ENCODE results near the gene CHKA. TPM values are rescaled to one million over a fixed set of nuclear protein-coding genes. Genes with fewer than 3 reads are reported as not detected.

CHKA gene
- total and polyA plus RNA-seq, 2 of the 8 experiments (the other 6 are each of a cell fraction or from before 2014, with no cell fraction given): 61.2 to 86.6 TPM

DNA sequence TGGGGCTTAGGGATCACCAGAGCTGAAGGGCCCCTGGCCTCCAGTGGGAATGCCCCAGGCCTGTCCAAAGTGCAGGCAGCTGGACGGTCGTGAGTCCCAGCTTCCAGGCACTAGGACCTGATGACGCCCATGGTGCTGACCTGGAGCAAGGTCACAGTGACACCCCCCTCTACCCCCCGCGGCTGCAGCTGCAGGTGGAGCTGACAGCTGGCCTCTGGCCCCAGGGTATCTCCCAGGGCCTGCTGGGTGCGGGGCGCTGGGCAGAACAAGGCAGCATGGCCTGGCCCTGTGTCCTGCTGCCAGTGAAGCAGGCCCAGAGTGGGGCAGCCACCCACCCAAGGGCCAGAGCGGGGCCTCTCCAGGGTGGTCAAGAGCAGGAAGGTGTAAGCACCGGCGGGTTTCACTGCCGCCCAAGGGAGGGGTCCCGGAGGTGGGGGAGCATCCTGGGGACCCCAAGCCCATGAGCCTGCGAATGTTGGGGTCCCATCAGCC, 82.9 kb downstream of the CHKA start:
- H3K56ac ChIP-seq (replicated peaks; ENCODE audit: insufficient read length, low read depth, low read length): peak overlapping the region; percentile 59
- H2BK5ac ChIP-seq (ENCODE audit: low read depth, low read length): peak overlapping the region; percentile 71; the same call in 1 of the 2 replicates
- no peaks in the 10 kb centered on the region for H3K79me2 ChIP-seq (ENCODE audit: control insufficient read depth in 1 of 2, insufficient read depth in 2 of 2, low read length in 2 of 2)
- H3K4me2 ChIP-seq (ENCODE audit: insufficient read depth in 1 of 2, low read depth in 2 of 2, low read length in 2 of 2): peak overlapping the region; percentile 26 to 77; a peak in 3 of 4 replicates
- H3K79me1 ChIP-seq (ENCODE audit: low read depth, low read length): no peaks in the 10 kb centered on the region; the same call in 1 of the 2 replicates
- H2AK5ac ChIP-seq (ENCODE audit: low read depth, low read length): peak overlapping the region; percentile 60; the same call in 1 of the 2 replicates
- H4K5ac ChIP-seq (ENCODE audit: insufficient read length, low read depth, low read length): peak overlapping the region; percentile 59
- 54% methylated on average over 13 of the region's 13 CpGs; no CpG with 5 or more reads in 1 of the 2 experiments for WGBS, 2 experiments (ENCODE audit: extremely low coverage in 1 of 2, insufficient coverage in 1 of 2, insufficient read length in 1 of 2, insufficient replicate concordance in 2 of 2, low coverage in 1 of 2, low lambda C conversion rate in 2 of 2, missing lambda C conversion rate in 1 of 2)
- TF ChIP-seq SP2 (IDR thresholded peaks at IDR 0.05; ENCODE audit: low read length): no peak
- TF ChIP-seq EP300 (IDR thresholded peaks at IDR 0.05; ENCODE audit: borderline replicate concordance in 1 of 2, low read depth in 2 of 2, low read length in 2 of 2): no peak
- TF ChIP-seq TAF7 (optimal IDR thresholded peaks at IDR 0.05; ENCODE audit: borderline replicate concordance, low read depth, low read length): no peak
- peak overlapping the region; percentile 33; the same call in 1 of the 2 replicates for H2BK12ac ChIP-seq (ENCODE audit: low read depth, low read length)
- H3K4ac ChIP-seq (replicated peaks; ENCODE audit: insufficient read length, low read depth, low read length): peak overlapping the region; percentile 94
- H3K23ac ChIP-seq (ENCODE audit: insufficient read length): no peak overlapping the region
- peaks cover 0 to 2% of the 10 kb centered on the region in 2 experiments for H4K20me1 ChIP-seq (replicated peaks in 1 of 2; ENCODE audit: control insufficient read depth in 1 of 2, insufficient read depth in 2 of 2, low read length in 2 of 2)
- peak overlapping the region; percentile 90 for H4K8ac ChIP-seq (ENCODE audit: extremely low read depth, insufficient read depth, low read length)
- no peak overlapping the region for H3K14ac ChIP-seq (ENCODE audit: insufficient read length)
- H2BK15ac ChIP-seq (ENCODE audit: low read length): peak overlapping the region; percentile 81; the same call in 1 of the 2 replicates
- H2BK20ac ChIP-seq (ENCODE audit: low read length): 0 out of 2 replicates have a peak overlapping the region, but pooled peaks have one; percentile 61
- H3K27ac ChIP-seq (ENCODE audit: low read depth, low read length): no peak overlapping the region
- H4K91ac ChIP-seq (replicated peaks; ENCODE audit: insufficient read length, low read length): peak overlapping the region; percentile 88
- no peak for FAIRE-seq
- no peaks in the 10 kb centered on the region; the same call in 1 of the 2 replicates for H3K23me2 ChIP-seq (ENCODE audit: low read depth, low read length)
- H3K9me3 ChIP-seq (ENCODE audit: insufficient read depth in 2 of 2, low read depth in 1 of 2, low read length in 1 of 2): no peaks in the 10 kb centered on the region
- H3K36me3 ChIP-seq (ENCODE audit: control insufficient read depth in 2 of 4, insufficient read depth in 4 of 4, low read length in 3 of 4): peaks cover 2 to 11% (median 8%) of the 10 kb centered on the region in 4 experiments; a peak in 7 of 8 replicates
- H3K4me3 ChIP-seq (ENCODE audit: extremely low read depth in 1 of 4, insufficient read depth in 2 of 4, low read depth in 3 of 4, low read length in 4 of 4): peak overlapping the region; percentile 22 to 66 (median 42); a peak in 4 of 8 replicates
- peak overlapping the region; percentile 97 for H3K18ac ChIP-seq (ENCODE audit: extremely low read depth, low read length)
- ChIA-PET CTCF (ENCODE audit: partially characterized antibody) (interaction anchor here (1.6 to 2.3 kb wide), 3 partner anchors 13 to 30 kb away, joined by 3 to 6 read pairs (median 4); no protein-coding TSS in a partner anchor), POLR2A (ENCODE audit: partially characterized antibody) (interaction anchor here (0.9 to 16.6 kb wide), 14 partner anchors 8 to 170 kb away, joined by 3 to 183 read pairs (median 4); partner anchors contain the start of gene CHKA)
- H3K4me1 ChIP-seq (replicated peaks in 1 of 4; ENCODE audit: control insufficient read depth in 3 of 4, insufficient read depth in 4 of 4, low read length in 3 of 4): peaks cover 4 to 25% (median 20%) of the 10 kb centered on the region in 4 experiments
- H3K9ac ChIP-seq (replicated peaks in 1 of 4; ENCODE audit: extremely low read depth in 1 of 4, low read depth in 3 of 4, low read length in 3 of 4): peak overlapping the region in 2 of 4 experiments; percentile 29 to 48; a peak in 2 of 7 replicates
- H2AFZ ChIP-seq (ENCODE audit: low read length): no peak overlapping the region
- no peaks in the 10 kb centered on the region for H3K27me3 ChIP-seq (replicated peaks in 1 of 4; ENCODE audit: control insufficient read depth in 3 of 4, extremely low read depth in 1 of 4, insufficient read depth in 3 of 4, low read length in 3 of 4)
- no peak for DNase-seq (ENCODE audit: low read depth in 1 of 2, low spot score in 2 of 2)
- peak overlapping the region; percentile 83 for H2BK120ac ChIP-seq (replicated peaks; ENCODE audit: low read depth, low read length)

Measured in H1 (cell line).